Activated naive CD8-positive, alpha-beta T cell treated with anti-CD3 and anti-CD28 coated beads for 36 hours (primary cell): Measurements from ENCODE around the gene IER5L. TPM values are rescaled to one million over a fixed set of nuclear protein-coding genes. Genes with fewer than 3 reads are reported as not detected.
A peak's percentile ranks its signal among the peaks of the same experiment; 100 is the strongest.
"Not testable (repeated sequence)": the region's sequence is repeated elsewhere in the genome, so short reads cannot be mapped to it uniquely, and the experiment has no call there.

Experiments used
- DNase-seq: peaks from one replicate; pipeline ENCODE4 v3.0.0; 2021
- H3K27ac Mint-ChIP-seq: one replicate; pipeline ENCODE4 v1.8.0; 2022; ENCODE audit warnings: mild to moderate bottlenecking, moderate library complexity, mixed read lengths
- H3K27me3 Mint-ChIP-seq: one replicate; pipeline ENCODE4 v1.8.0; 2022; ENCODE audit warnings: mild to moderate bottlenecking, mixed read lengths
- H3K36me3 Mint-ChIP-seq: one replicate; pipeline ENCODE4 v1.8.0; 2021; ENCODE audit warnings: mild to moderate bottlenecking, mixed read lengths
- H3K4me1 Mint-ChIP-seq: one replicate; pipeline ENCODE4 v1.8.0; 2021; ENCODE audit warnings: mixed read lengths
- H3K4me3 Mint-ChIP-seq: one replicate; pipeline ENCODE4 v1.8.0; 2022; ENCODE audit warnings: mild to moderate bottlenecking, moderate library complexity, mixed read lengths
- H3K9me3 Mint-ChIP-seq: one replicate; pipeline ENCODE4 v1.8.0; 2022; ENCODE audit warnings: mixed read lengths
- total RNA-seq, 2 experiments: library from RNA; stranded (reverse); gene quantifications; one replicate each; pipeline ENCODE4 v1.2.3, GENCODE V29; 2021

Gene IER5L
- total RNA-seq, 2 experiments from 2014 or later, result 1.1 to 1.2 TPM

- Mint-ChIP-seq H3K4me1 (peaks cover 32% of the 10 kb centered on the region), H3K9me3 (no peaks in the 10 kb centered on the region), H3K27me3 (no peaks in the 10 kb centered on the region), H3K4me3 (no peak overlapping the region), H3K36me3 (peaks cover 2% of the 10 kb centered on the region), H3K27ac (no peak overlapping the region)
- no peak for DNase-seq
Measured at GRCh38 chr9:129209580-129209979, 31.5 kb upstream of the IER5L start.

- Mint-ChIP-seq H3K9me3 (no peaks in the 10 kb centered on the region), H3K36me3 (peaks cover 2% of the 10 kb centered on the region), H3K27me3 (no peaks in the 10 kb centered on the region), H3K4me3 (peak overlapping the region; percentile 77), H3K27ac (peak overlapping the region; percentile 94), H3K4me1 (peaks cover 32% of the 10 kb centered on the region)
- no peak for DNase-seq
Measured at GRCh38 chr9:129209109-129209508, 31.0 kb upstream of the IER5L start.

DNA sequence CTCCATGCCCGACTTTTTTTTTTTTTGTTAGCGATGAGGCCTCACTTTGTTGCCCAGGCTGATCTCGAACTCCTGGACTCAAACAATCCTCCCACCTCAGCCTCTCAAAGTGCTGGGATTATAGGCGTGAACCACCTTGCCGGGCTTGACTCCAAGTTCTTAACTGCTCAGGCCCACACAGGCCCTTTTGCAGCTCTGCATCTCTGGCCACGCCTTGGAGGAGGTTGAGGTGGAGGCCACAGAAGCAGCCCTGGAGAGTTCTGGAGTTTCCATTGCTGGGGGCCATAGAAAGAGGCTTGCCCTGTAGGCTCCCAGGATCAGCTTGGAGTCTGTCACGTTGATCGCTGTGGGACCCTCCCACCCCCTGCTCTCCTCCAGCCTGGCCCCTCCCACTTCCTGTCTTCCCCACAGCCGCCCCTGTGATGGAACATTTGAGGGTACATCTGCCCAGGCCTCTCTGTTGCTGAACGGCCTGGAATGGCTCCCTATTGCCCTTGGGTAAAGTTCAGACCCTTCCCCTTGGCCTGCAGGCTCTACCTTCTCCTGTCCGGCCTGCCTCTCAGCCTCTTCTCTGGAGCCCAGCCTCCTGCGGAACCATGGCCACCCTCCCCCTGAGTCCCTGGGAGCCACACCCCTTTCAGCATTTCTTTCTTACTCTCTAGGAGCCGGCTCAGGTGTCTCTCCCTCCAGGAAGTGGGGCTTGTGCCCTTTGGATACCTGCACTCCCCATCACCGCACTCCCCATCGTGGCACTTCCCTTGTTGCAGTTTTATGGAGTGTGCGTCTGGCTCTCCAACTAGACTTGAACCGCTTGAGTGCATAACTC is 30.4 kb upstream of the IER5L start:
- Mint-ChIP-seq H3K27ac (peak overlapping the region; percentile 94), H3K9me3 (no peaks in the 10 kb centered on the region), H3K4me1 (peaks cover 32% of the 10 kb centered on the region), H3K4me3 (peak overlapping the region; percentile 77), H3K36me3 (peaks cover 2% of the 10 kb centered on the region), H3K27me3 (no peaks in the 10 kb centered on the region)
- peak; percentile 80 for DNase-seq

DNA sequence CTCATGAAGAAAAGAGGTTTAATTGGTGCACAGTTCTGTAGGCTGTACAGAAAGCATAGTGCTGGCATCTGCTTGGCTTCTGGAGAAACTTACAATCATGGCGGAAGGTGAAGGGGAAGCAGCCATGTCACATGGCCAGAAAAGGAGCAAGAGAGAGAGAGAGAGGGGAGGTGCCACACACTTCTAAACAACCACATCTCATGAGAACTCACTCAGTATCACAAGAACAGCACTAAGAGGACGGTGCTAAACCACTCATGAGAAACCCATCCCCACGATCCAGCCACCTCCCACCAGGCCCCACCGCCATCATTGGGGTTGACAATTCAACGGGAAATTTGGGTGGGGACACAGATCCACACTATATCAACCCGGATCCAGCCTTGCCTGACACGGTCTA is 28.8 kb upstream of the IER5L start:
- Mint-ChIP-seq H3K9me3 (no peaks in the 10 kb centered on the region), H3K4me3 (peak overlapping the region; percentile 22), H3K4me1 (peaks cover 32% of the 10 kb centered on the region), H3K27me3 (no peaks in the 10 kb centered on the region), H3K27ac (peak overlapping the region; percentile 61), H3K36me3 (peaks cover 2% of the 10 kb centered on the region)
- no peak for DNase-seq

- Mint-ChIP-seq H3K9me3 (no peaks in the 10 kb centered on the region), H3K27me3 (no peaks in the 10 kb centered on the region), H3K27ac (peak overlapping the region; percentile 61), H3K4me3 (peak overlapping the region; percentile 22), H3K4me1 (peaks cover 30% of the 10 kb centered on the region), H3K36me3 (peaks cover 2% of the 10 kb centered on the region)
- no peak for DNase-seq
Measured at GRCh38 chr9:129206401-129206800, 28.3 kb upstream of the IER5L start.

DNA sequence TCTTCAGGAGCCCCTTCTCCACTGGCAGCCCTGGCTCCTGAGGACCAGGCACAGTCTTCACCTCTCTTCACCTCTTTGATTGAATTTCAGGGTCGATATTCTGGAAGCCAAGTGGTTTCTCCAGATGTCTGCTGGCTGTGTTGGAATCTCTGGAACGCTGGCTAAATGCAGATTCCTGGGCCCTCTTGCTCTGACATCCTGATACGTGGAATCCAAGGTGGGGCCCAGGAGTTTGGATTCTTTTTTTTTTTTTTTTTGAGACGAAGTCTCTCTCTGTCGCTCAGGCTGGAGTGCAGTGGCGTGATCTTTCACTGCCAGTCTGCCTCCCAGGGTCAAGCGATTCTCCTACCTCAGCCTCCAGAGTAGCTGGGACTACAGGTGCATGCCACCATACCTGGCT is 26.8 kb upstream of the IER5L start:
- no peak for DNase-seq
- Mint-ChIP-seq H3K27me3 (no peaks in the 10 kb centered on the region), H3K4me3 (no peak overlapping the region), H3K4me1 (peaks cover 28% of the 10 kb centered on the region), H3K27ac (no peak overlapping the region), H3K36me3 (peaks cover 2% of the 10 kb centered on the region), H3K9me3 (peaks cover 2% of the 10 kb centered on the region)

DNA sequence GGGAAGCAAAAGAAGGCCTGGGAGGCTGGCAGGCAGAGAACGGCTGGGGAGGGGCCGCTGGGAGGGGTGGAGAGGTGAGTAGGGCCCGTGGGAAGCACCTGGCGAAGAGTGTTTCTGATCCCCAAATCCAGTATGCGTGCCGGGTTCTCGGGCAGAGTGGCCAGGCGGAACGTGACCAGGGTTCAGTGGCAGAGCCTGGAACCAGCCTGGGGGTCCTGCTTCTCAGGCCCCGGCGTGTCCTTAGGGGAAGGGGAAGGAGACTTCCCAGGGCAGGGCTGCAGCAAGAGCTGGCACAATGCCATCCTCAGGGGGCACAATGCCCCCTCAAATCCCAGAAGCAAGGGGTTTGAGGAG is 25.5 kb upstream of the IER5L start:
- H3K27me3 Mint-ChIP-seq, result peaks cover 6% of the 10 kb centered on the region
- H3K36me3 Mint-ChIP-seq, result peaks cover 2% of the 10 kb centered on the region
- DNase-seq, result no peak
- peaks cover 2% of the 10 kb centered on the region for H3K9me3 Mint-ChIP-seq
- peaks cover 19% of the 10 kb centered on the region for H3K4me1 Mint-ChIP-seq
- no peak overlapping the region for H3K27ac Mint-ChIP-seq
- H3K4me3 Mint-ChIP-seq, result peak overlapping the region; percentile 79

GRCh38 chr9:129202613-129203555 is 24.8 kb upstream of the IER5L start:
- peak; percentile 93 for DNase-seq
- peaks cover 2% of the 10 kb centered on the region for H3K36me3 Mint-ChIP-seq
- H3K27me3 Mint-ChIP-seq, result peaks cover 10% of the 10 kb centered on the region
- H3K9me3 Mint-ChIP-seq, result peaks cover 2% of the 10 kb centered on the region
- H3K27ac Mint-ChIP-seq, result peak overlapping the region; percentile 82
- peaks cover 13% of the 10 kb centered on the region for H3K4me1 Mint-ChIP-seq
- peak overlapping the region; percentile 79 for H3K4me3 Mint-ChIP-seq

GRCh38 chr9:129201866-129202265 is 23.8 kb upstream of the IER5L start:
- H3K27me3 Mint-ChIP-seq, result peaks cover 10% of the 10 kb centered on the region
- H3K36me3 Mint-ChIP-seq, result no peaks in the 10 kb centered on the region
- H3K4me3 Mint-ChIP-seq, result no peak overlapping the region
- peaks cover 5% of the 10 kb centered on the region for H3K4me1 Mint-ChIP-seq
- no peak for DNase-seq
- peaks cover 2% of the 10 kb centered on the region for H3K9me3 Mint-ChIP-seq
- H3K27ac Mint-ChIP-seq, result no peak overlapping the region

DNA sequence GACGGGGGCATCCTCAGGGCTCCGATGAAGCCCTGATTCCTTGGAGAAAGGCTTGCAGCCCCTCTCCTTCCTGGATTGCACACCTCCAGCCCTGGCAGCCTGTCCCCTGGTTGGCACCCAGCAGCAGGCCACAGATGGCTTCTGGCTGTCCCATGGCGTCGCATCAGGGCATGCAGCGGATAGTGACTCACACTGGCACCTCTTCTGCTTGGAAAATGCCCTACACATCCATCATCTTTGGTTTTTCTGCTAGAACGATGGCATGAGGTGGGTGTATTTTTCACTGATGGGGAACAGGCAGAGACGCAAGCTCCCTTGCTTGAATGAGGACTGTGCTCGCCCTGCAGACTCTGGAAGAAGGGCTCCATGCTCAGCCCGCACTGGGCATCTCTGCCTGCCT is 23.2 kb upstream of the IER5L start:
- Mint-ChIP-seq H3K36me3 (no peaks in the 10 kb centered on the region), H3K4me3 (no peak overlapping the region), H3K4me1 (no peaks in the 10 kb centered on the region), H3K27ac (no peak overlapping the region), H3K9me3 (peaks cover 2% of the 10 kb centered on the region), H3K27me3 (peaks cover 10% of the 10 kb centered on the region)
- no peak for DNase-seq

DNA sequence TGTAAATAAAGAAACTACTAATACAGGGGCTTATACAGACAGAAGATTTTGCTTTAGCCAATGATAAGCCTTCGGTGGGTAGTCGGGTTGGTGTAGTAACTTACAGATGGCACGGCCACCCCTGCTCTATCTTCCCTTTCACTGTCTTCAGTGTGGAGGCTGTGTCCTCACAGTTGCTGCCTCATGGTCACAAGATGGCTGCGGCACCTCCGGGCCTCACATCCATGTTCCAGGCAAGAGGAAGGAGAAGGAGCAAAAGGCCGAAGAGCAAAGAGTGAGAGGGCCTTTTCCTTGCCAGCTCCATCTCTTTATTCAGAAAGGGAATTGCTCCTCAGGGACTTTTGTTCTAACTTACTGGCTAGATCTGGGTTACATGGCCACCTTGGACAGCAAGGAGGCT is 22.2 kb upstream of the IER5L start:
- no peaks in the 10 kb centered on the region for H3K36me3 Mint-ChIP-seq
- H3K27me3 Mint-ChIP-seq, result peaks cover 10% of the 10 kb centered on the region

GRCh38 chr9:129199044-129199435 is 21.0 kb upstream of the IER5L start:
- Mint-ChIP-seq H3K4me3 (no peak overlapping the region), H3K9me3 (peaks cover 2% of the 10 kb centered on the region), H3K36me3 (no peaks in the 10 kb centered on the region), H3K4me1 (no peaks in the 10 kb centered on the region), H3K27me3 (peaks cover 17% of the 10 kb centered on the region), H3K27ac (no peak overlapping the region)
- DNase-seq, result no peak

More for the DNA sequence above, 22.2 kb upstream of the IER5L start:
- Mint-ChIP-seq H3K4me1 (no peaks in the 10 kb centered on the region), H3K4me3 (no peak overlapping the region), H3K27ac (no peak overlapping the region), H3K9me3 (peaks cover 2% of the 10 kb centered on the region)
- no peak for DNase-seq

- DNase-seq, result no peak
- H3K4me3 Mint-ChIP-seq, result no peak overlapping the region
Measured at GRCh38 chr9:129198319-129199043, 20.4 kb upstream of the IER5L start.

DNA sequence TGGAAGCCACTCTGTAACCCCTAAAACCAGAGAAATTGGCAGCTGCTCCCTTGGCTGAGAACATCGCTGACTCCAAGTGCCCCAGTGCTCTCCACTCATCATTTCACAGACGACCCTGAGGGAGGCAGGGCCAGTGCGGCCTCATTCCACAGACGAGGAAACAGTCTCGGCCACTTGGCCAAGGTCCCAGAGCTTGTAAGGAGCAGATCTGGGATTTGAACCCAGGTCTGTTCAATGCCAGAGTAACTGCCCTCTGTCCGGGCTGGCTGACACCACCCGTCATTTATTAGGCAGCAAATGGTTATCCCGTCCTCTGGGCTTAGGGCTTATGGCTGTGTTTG is 19.9 kb upstream of the IER5L start:
- Mint-ChIP-seq H3K27me3 (peaks cover 17% of the 10 kb centered on the region), H3K4me3 (no peak overlapping the region), H3K9me3 (peaks cover 2% of the 10 kb centered on the region), H3K36me3 (no peaks in the 10 kb centered on the region), H3K27ac (no peak overlapping the region), H3K4me1 (no peaks in the 10 kb centered on the region)
- no peak for DNase-seq

More at GRCh38 chr9:129198319-129199043, 20.4 kb upstream of the IER5L start:
- peaks cover 2% of the 10 kb centered on the region for H3K9me3 Mint-ChIP-seq
- no peaks in the 10 kb centered on the region for H3K36me3 Mint-ChIP-seq
- no peaks in the 10 kb centered on the region for H3K4me1 Mint-ChIP-seq
- no peak overlapping the region for H3K27ac Mint-ChIP-seq
- H3K27me3 Mint-ChIP-seq, result peaks cover 17% of the 10 kb centered on the region

GRCh38 chr9:129197045-129197444 is 19.0 kb upstream of the IER5L start:
- not testable (repeated sequence) for DNase-seq, H3K4me1 Mint-ChIP-seq, H3K9me3 Mint-ChIP-seq, H3K27ac Mint-ChIP-seq, H3K4me3 Mint-ChIP-seq, H3K36me3 Mint-ChIP-seq
- H3K27me3 Mint-ChIP-seq, result peaks cover 17% of the 10 kb centered on the region
